ENCODE results near the gene SRSF12.
"Not testable (repeated sequence)": the region's sequence is repeated elsewhere in the genome, so short reads cannot be mapped to it uniquely, and the experiment has no call there.

The SRSF12 gene

GRCh38 chr6:89069536-89070163, 48.2 kb downstream of the SRSF12 start:
- no peak for DNase-seq

GRCh38 chr6:89068695-89069094, 49.2 kb downstream of the SRSF12 start:
- DNase-seq, result no peak

- DNase-seq, result no peak
Measured at GRCh38 chr6:89067796-89068195, 50.1 kb downstream of the SRSF12 start.

DNA sequence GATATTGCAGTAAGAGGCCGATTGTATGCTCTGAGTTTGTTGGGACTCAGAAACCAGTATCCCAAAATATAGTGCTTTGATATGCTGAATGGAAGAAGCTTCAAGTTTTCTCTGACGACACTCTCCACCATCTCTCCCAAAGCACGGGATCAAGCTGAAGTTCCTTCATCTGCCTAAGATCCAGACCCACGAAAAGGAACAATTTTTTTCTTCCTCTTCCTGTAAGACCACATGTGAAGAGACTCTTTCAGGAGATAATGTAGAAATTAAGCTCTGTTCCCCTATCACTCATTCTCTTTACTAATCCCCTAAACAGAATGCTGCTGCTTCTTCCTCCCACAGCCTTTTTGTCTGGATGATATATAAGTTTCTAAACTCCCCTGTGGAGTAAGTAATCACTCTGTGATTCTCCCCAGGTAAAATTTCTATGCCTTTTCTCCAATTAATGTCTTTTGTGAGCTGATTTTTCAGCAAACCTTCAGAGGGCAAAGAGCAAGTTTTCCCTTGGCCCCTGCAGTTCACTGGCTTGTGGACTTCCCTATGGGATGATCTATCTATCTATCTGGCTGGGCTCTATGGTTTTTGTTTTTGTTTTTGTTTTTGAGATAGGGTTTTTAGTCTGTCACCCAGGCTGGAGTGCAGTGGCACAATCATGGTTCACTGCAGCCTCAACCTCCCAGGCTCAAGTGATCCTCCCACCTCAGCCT, 50.8 kb downstream of the SRSF12 start:
- peak; percentile 21 for DNase-seq

GRCh38 chr6:89066121-89066520, 51.8 kb downstream of the SRSF12 start:
- not testable (repeated sequence) for DNase-seq

DNA sequence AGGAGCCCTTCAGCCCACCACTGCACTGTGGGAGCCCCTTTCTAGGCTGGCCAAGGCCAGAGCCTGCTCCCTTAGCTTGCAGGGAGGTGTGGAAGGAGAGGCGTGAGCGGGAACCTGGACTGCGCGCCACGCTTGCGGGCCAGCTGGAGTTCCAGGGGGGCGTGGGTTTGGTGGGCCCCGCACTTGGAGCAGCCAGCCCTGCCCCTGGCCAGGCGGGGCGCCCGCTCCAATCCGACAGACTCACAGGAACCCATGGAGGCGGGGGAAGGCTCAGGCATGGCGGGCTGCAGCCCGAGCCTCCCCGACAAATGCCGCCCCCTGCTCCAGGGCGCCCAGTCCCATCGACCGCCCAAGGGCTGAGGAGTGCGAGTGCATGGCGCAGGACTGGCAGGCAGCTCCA, 52.9 kb downstream of the SRSF12 start:
- not testable (repeated sequence) for DNase-seq

DNA sequence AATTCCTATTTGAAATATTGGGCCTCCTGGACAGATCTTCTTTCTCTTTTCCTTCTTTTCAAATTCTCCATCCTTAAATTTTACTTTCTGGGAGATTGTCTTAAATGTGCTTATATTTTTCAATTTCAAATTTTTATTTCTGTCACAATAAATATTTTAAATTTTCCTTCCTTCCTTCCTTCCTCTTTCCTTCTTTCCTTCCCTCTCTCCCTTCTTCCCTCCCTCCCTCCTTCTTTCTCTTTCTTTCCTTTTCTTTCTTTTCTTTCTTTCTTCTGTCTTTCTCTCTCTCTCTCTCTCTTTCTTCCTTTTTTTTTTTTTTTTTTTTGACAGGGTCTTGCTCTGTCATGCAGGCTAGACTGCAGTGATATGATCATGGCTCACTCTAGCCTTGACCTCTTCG, 54.0 kb downstream of the SRSF12 start:
- no peak for DNase-seq

DNA sequence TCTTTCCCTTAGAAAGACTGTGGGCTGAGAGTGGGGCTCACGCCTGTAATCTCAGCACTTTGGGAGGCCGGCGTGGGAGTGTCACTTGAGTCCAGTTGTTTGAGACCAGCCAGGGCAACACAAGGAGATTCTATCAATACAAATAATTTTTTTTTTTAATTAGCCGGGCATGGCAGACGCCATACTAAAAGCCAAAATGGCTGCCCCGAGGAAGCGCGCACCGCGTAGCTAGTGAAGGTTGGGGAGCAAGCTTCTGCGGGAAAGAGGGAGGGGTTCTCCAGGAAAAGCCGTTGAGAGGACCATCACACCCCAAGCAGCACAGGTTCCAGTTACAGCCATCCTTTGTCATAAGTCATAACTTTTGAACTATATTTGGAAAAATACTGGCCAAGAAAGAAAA, 58.6 kb downstream of the SRSF12 start:
- DNase-seq, result no peak

- DNase-seq, result no peak
Measured at GRCh38 chr6:89058627-89059026, 59.2 kb downstream of the SRSF12 start.

- DNase-seq, result no peak
Measured at GRCh38 chr6:89057759-89058158, 60.1 kb downstream of the SRSF12 start.

DNA sequence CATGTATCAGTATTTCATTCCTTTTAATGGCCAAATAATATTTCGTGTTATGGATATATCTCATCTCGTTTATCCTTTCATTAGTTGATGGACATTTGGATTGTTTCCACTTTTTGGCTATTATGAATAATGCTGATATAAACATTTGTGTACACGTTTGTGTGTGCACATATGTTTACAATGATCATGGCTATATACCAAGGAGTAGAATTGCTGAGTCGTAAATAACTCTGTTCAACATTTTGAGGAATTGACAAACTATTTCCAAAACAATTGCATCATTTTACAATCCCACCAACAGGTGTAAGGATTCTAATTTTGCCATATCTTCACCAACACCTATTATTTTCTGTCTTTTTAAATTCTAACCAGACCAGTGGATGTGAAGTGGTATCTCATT, 63.7 kb downstream of the SRSF12 start:
- DNase-seq, result no peak

DNA sequence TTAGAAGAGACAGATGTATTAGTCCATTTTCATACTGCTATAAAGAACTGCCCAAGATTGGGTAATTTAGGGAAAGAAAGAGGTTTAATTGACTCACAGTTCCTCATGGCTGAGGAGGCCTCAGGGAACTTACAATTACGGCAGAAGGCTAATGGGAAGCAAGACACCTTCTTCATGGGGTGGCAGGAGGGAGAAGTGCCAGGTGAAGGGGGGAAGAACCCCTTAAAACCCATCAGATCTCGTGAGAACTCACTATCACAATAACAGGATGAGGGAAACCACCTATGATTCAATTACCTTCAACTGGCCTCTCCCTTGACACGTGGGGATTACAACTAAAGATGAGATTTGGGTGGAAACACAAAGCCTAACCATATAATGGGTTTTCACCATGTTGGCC, 66.2 kb downstream of the SRSF12 start:
- no peak for DNase-seq

DNA sequence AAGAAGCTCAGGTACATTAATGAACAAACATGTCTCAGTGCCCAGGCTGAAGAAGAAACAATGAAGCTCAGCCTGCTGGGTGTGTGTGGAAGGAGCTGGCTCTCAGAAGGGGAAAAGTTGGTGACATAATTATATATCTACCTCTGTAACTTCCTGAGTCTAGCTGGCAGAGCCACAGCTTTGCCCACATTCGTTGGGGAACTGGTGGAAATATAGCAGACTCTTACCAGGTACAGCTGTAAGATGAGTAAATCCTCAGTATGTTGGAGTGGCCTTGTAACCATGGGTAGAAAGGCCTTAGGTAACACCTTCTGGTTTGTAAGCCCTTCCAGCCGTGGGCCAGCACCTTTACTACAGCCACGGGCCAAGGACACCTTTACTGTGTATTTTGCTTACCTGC, 67.2 kb downstream of the SRSF12 start:
- DNase-seq, result no peak

- no peak for DNase-seq
Measured at GRCh38 chr6:89050155-89050554, 67.7 kb downstream of the SRSF12 start.

GRCh38 chr6:89048985-89049384, 68.9 kb downstream of the SRSF12 start:
- DNase-seq, result peak; percentile 46

DNA sequence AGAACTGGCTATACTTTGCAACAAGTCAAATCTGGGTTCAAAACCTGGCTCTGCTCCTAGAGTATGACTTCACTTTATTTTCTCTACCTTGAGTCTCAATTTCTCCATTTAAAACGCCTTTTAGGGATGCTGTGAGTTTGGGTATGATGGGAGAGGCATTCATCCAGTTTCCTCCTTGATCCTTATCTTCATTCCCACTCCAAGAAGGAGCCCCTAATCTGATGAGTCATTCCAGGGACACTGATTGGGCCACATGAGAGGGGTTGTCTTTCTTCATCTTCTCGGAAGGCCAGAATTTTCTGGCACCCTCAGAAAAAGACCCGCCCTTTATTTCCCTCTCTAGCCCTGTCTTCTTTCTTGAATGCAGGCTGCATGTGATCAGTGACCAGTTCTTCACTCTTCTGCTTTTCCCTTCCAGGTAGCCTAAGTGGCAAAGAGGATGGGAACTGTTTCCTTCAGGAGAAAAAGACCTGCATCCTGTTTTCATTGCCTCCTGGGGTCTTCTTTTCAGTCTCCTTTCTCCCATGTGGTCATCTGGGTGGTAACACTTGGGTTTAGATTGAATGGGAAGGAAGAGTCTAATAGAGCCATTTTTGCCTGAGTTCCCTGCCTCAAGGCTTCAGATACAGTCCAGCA, 69.5 kb downstream of the SRSF12 start:
- peak; percentile 36 for DNase-seq

DNA sequence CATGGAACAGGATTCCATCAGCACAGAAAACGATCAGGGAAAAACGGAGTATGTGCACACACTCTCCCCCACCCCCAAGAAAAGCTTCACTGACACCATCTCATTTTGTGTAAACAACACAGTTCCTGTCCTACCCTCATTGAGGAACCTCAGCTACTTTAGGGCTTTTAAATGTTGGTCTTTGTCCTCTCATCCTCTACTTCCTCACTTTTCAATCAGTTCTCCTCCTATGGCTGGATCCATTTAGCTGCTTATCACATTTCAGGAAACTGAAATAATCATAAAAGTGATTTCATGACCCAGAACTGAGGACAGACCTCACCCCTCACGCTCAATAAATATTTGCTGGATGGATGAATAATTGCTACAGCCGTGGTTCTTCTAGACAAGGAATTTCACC, 70.4 kb downstream of the SRSF12 start:
- peak; percentile 34 for DNase-seq
